Retinal pigment epithelial cell (primary cell): ENCODE data around the gene TMEM132A.

Experiments used
- DNase-seq: peaks from one replicate; pipeline ENCODE4 v3.0.0-alpha.2; 2010; ENCODE audit warnings: low read depth
- H3K4me3 ChIP-seq: 2 replicates; pipeline ENCODE4 v1.5.1; 2011; ENCODE audit warnings: mild to moderate bottlenecking, low read length, control low read depth, moderate library complexity
- TF ChIP-seq, protein P1 (sequence below): conservative IDR thresholded peaks from 2 replicates; pipeline ENCODE4 v1.5.1; 2011; ENCODE audit warnings: low read depth, low read length, control low read depth, inconsistent platforms

The TMEM132A gene

GRCh38 chr11:60918939-60919265 is 5.4 kb upstream of the TMEM132A start:
- TF ChIP-seq, protein P1, sequence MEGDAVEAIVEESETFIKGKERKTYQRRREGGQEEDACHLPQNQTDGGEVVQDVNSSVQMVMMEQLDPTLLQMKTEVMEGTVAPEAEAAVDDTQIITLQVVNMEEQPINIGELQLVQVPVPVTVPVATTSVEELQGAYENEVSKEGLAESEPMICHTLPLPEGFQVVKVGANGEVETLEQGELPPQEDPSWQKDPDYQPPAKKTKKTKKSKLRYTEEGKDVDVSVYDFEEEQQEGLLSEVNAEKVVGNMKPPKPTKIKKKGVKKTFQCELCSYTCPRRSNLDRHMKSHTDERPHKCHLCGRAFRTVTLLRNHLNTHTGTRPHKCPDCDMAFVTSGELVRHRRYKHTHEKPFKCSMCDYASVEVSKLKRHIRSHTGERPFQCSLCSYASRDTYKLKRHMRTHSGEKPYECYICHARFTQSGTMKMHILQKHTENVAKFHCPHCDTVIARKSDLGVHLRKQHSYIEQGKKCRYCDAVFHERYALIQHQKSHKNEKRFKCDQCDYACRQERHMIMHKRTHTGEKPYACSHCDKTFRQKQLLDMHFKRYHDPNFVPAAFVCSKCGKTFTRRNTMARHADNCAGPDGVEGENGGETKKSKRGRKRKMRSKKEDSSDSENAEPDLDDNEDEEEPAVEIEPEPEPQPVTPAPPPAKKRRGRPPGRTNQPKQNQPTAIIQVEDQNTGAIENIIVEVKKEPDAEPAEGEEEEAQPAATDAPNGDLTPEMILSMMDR = no peak
- H3K4me3 ChIP-seq = no peak overlapping the region
- DNase-seq = peak; percentile 93

DNA sequence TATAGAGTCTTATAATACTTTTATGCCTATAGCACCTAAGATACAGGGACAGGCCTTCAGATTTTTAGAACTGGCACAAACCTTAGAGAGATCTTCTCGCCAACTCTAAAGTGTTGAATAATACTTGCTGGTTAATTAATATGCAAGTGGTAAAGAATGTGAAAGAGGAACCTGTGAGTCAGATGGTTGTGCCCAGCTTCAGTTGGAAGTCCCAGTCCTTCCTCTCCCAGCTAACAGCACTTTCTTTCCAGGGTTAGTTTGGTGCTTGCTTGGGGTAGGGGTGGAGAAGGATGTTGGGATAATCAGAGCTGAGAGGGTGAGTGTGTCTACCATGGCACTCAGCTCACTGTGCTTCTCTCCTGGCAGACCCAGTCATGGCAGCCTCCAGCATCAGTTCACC is 4.9 kb upstream of the TMEM132A start:
- no peak overlapping the region for H3K4me3 ChIP-seq
- no peak for DNase-seq
- TF ChIP-seq, protein P1 = no peak

- TF ChIP-seq, protein P1 = no peak
- no peak overlapping the region for H3K4me3 ChIP-seq
- no peak for DNase-seq
Measured at GRCh38 chr11:60919956-60920355, 4.3 kb upstream of the TMEM132A start.

GRCh38 chr11:60921259-60921658 is 3.0 kb upstream of the TMEM132A start:
- DNase-seq = no peak
- no peak overlapping the region for H3K4me3 ChIP-seq
- TF ChIP-seq, protein P1 = no peak

DNA sequence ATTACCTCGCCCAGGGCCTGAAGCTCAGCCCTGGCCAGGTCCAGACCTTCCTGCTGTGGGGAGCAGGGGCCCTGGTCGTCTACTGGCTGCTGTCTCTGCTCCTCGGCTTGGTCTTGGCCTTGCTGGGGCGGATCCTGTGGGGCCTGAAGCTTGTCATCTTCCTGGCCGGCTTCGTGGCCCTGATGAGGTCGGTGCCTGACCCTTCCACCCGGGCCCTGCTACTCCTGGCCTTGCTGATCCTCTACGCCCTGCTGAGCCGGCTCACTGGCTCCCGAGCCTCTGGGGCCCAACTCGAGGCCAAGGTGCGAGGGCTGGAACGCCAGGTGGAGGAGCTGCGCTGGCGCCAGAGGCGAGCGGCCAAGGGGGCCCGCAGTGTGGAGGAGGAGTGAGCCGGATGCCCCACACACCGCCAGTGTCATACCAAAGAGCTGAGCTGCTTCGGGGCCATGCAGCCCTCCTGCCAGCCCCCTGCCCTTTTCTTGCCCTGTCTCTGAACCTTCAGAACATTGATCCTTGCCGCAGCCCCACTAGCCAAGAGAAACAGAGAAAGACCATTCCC is 2.4 kb upstream of the TMEM132A start:
- no peak for DNase-seq
- TF ChIP-seq, protein P1 = no peak
- H3K4me3 ChIP-seq = no peak overlapping the region

DNA sequence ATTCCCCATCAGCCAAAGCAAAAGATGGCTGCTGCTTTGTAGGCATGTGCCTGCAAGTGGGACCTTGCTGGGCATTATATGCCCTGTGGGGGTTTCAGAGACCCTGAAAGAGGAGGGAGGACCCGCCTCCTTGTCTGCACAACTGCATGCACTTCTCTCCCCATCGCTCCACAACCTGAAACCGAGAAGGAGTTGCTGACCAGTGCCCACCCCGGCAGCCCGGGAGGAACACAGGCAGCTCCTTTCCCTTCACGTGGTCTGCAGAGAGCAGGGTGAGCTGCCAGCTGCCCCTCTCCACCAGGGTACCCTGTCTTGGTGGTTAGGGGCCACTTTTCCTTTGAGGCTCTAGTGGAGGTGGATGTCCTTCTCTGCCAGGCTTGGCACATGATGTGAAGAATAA is 1.4 kb upstream of the TMEM132A start:
- no peak for DNase-seq
- TF ChIP-seq, protein P1 = no peak
- H3K4me3 ChIP-seq = no peak overlapping the region

DNA sequence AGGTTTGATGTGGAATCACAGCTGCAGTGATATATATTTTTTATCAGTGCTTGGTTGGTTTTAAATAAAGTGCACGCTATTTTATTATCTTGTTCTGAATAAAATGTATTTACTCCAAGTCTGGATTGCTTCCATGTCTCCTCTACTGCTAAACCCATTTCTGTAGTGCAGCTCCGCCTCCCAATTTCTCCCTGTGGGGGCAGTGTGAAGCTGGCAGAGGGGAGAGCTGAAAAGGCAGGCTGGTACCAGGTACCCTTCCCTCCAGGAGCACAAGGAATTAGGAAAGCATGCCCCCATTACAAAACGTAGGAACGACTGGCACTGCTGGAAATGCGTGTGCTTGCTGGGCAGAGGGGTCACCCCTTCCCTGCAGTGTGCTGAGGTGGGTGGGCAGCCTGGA is 934 bp upstream of the TMEM132A start:
- H3K4me3 ChIP-seq = peak overlapping the region; percentile 87
- TF ChIP-seq, protein P1 = peak; percentile 8
- no peak for DNase-seq
